Smooth muscle cell of the brain vasculature (primary cell): ENCODE measurements around the gene ITSN1.
"Not testable (repeated sequence)": the region's sequence is repeated elsewhere in the genome, so short reads cannot be mapped to it uniquely, and the experiment has no call there.

Experiments
- DNase-seq: peaks from one replicate; pipeline ENCODE4 v3.0.0-alpha.2; 2012; ENCODE audit warnings: low read depth, low spot score

Gene ITSN1

GRCh38 chr21:33642027-33642895 lies at the start of gene ITSN1:
Gene ITSN1, plus strand, starts transcription at chr21:33642501. Its CDS starts 76,328 bp downstream, at chr21:33718829.
- peak; percentile 99 for DNase-seq

GRCh38 chr21:33598051-33598450 lies 44.2 kb upstream of the ITSN1 start:
- no peak for DNase-seq

DNA sequence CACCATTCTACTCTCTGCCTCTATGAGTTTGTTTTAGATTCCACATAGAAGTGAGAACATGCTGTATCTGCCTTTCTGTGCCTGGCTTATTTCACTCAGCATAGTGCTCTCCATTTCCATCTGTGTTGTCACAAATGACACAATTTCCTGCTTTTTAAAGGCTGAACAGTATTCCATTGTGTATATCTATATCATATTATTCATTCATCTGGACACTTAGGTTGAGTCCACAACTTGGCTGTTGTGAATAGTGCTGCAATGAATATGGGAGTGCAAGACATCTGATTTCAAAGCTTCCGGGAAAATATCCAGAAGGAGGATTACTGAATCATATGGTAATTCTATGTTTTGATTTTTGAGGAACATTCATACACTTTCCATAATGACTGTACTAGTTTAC lies 33.7 kb upstream of the ITSN1 start:
- no peak for DNase-seq

- DNase-seq, result no peak
These were observed 31.1 kb upstream of the ITSN1 start for GRCh38 chr21:33611006-33611744.

DNA sequence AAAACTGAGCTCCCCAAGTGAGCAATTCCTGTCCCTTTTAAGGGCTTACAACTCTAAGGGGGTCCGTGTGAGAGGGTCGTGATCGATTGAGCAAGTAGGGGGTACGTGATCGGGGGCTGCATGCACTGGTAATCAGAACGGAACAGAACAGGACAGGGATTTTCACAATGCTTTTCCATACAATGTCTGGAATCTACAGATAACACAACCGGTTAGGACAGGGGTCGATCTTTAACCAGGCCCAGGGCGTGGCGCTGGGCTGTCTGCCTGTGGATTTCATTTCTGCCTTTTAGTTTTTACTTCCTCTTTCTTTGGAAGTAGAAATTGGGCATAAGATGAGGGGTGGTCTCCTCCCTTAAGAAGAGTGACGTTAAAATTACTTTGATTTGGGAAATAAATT lies 24.7 kb upstream of the ITSN1 start:
- DNase-seq, result not testable (repeated sequence)

DNA sequence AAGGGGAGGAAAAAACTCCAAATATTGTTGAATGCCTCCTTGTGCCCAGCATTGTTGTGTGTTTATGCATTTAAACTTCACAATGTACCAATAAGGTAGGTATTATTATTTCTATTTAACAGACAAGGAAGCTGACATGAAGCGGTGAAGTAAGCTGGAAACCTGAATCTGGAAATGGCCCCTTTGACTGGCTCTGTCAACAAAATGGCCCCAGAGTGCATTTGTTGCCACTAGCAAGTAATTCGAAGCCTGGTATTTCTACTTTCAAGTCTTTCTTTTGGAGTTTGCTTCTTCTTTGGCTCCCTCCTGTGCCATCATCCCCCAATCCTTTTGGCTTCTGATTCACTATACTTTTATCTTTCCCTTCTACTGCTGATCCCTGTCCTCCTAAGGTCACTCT lies 23.9 kb upstream of the ITSN1 start:
- DNase-seq, result no peak

- DNase-seq, result no peak
These were observed 22.6 kb upstream of the ITSN1 start for GRCh38 chr21:33619726-33620125.

GRCh38 chr21:33622253-33622652 lies 20.0 kb upstream of the ITSN1 start:
- no peak for DNase-seq

DNA sequence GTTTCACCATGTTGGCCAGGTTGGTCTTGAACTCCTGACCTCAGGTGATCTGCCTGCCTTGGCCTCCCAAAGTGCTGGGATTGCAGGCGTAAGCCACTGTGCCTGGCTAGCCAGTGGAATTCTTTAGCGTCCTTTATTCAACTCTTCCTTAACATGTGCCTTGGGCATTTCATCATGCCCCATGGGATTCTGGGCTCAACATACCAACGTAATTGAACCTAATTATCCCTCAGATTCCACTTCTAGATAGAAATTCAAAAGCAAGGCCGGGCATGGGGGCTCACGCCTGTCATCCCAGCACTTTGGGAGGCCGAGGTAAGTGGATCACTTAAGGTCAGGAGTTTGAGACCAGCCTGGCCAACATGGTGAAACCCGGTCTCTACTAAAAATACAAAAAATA lies 16.1 kb upstream of the ITSN1 start:
- not testable (repeated sequence) for DNase-seq

GRCh38 chr21:33634254-33634653 lies 8.0 kb upstream of the ITSN1 start:
- no peak for DNase-seq

- DNase-seq, result no peak
These were observed 1.5 kb upstream of the ITSN1 start for GRCh38 chr21:33640697-33641351.

DNA sequence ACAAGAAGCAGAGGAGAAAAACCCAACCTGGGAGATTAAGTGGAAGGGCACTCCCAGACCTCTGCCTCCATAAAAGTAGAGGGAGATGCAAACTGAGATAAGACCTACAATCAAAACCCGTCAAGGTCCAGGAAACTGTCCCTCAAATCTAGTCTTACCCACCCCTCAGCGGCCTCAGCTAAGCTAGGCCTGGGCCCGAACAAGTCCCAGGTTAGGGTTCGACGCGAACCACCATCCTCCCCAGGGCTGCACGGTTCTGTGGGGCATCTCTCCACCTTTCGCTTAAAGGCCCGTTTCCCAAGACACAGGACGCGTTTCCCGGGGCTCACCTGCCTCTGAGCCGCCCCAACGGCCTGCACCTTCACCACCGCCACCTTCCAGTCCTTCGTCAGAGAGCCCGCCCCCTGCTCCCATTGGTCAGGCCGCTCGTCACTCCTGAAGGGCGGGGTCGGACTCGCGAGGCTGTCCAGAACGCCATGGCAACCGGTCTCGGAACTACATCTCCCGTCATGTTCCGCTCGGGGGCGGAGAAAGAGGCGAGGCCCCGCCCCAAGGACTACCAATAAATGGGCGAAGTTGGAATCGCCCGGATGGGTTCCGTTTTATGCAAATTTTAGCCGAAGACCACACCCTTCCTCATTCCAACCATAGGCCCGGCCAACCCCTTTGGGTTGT lies 812 bp upstream of the ITSN1 start, which contains the start of gene CRYZL1:
Gene CRYZL1, minus strand, starts transcription at position 390 of the 675 bp plus-strand sequence. CDS start 10,190 bp downstream, outside the sequence.
- DNase-seq, result peak; percentile 100

GRCh38 chr21:33642896-33643657 lies 776 bp downstream of the ITSN1 start:
- DNase-seq, result no peak

DNA sequence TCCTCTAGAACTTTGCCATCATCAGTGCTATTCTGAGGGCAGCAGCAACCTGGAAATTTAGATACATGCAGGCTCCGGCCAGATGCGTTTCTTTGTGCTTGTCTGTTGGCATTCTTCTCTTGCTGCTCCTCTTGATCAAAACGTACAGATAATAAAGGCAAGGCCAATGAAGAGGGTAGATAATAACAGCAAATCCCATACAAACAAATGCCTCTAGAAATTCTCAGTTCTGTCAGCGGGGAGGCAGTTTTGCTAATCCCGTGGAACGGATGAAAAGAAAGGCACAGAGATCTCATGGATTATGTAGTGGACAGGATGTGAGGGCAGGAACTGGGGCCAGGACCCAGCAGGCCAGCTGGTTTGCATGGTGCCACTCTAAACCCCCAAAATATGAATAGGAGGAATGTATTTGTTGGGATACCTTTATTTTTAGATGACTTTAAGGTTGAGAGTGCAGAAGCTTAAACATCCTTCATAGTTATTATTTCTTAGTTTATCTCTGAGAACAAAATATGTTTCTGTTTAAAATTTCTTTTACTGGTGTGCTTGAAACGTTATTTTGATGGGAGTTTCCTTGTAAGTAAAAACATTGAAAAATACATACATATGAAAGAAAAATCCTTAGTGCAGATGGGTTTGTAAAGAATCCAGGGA lies 1.5 kb downstream of the ITSN1 start:
- DNase-seq, result no peak

GRCh38 chr21:33644383-33645074 lies 2.2 kb downstream of the ITSN1 start:
- DNase-seq, result no peak

GRCh38 chr21:33645730-33646129 lies 3.4 kb downstream of the ITSN1 start:
- DNase-seq, result no peak

DNA sequence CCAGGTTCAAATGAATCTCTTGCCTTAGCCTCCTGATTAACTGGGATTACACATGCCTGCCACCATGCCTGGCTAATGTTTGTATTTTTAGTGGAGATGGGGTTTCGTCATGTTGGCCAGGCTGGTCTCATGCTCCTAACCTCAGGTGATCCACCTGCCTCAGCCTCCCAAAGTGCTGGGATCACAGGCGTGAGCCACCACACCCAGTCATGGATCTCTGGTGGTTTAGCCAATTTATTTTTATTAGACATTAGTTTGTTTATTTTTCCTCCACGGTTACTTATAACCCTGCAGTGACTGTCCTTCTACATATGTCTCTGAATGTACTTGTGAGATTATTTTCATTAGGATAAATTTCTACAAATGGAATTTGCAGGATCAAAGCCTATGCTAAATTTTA lies 5.3 kb downstream of the ITSN1 start:
- DNase-seq, result no peak

- DNase-seq, result no peak
These were observed 6.3 kb downstream of the ITSN1 start for GRCh38 chr21:33648555-33648954.

DNA sequence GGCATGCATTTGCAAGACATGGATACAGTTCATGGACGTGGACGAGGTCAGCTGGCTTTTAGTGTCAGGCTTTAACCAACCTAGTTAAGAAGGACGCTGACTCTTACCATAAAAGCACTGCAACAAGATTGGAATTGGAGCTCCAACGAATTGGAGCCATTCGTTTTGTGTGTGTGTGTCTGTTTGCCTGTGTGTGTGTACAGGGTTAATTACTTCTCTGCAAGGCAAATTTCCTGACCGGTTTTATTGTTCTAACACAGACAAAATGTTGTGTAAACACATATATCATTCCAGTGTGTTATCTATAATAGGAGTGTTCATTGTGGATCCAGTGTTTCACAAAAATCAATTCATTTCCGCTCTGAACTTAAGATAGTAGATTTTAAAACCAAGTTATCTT lies 7.9 kb downstream of the ITSN1 start:
- no peak for DNase-seq
